GM12864 (cell line): Measurements from ENCODE around the gene DAPL1.
A peak's percentile ranks its signal among the peaks of the same experiment; 100 is the strongest.

Experiments
- DNase-seq: peaks from one replicate; pipeline ENCODE4 v3.0.0-alpha.2; 2011; ENCODE audit warnings: low read depth
- H3K4me3 ChIP-seq: 2 replicates; pipeline ENCODE4 v1.5.1; 2011; ENCODE audit warnings: mild to moderate bottlenecking, low read depth, low read length, control low read depth
- TF ChIP-seq, protein P1 (sequence below): IDR thresholded peaks from 2 replicates; pipeline ENCODE4 v1.5.1; 2011; ENCODE audit warnings: low read depth, mild to moderate bottlenecking, moderate library complexity, low read length, control low read depth, inconsistent platforms; ENCODE audit errors: missing control alignments

DAPL1 gene

DNA sequence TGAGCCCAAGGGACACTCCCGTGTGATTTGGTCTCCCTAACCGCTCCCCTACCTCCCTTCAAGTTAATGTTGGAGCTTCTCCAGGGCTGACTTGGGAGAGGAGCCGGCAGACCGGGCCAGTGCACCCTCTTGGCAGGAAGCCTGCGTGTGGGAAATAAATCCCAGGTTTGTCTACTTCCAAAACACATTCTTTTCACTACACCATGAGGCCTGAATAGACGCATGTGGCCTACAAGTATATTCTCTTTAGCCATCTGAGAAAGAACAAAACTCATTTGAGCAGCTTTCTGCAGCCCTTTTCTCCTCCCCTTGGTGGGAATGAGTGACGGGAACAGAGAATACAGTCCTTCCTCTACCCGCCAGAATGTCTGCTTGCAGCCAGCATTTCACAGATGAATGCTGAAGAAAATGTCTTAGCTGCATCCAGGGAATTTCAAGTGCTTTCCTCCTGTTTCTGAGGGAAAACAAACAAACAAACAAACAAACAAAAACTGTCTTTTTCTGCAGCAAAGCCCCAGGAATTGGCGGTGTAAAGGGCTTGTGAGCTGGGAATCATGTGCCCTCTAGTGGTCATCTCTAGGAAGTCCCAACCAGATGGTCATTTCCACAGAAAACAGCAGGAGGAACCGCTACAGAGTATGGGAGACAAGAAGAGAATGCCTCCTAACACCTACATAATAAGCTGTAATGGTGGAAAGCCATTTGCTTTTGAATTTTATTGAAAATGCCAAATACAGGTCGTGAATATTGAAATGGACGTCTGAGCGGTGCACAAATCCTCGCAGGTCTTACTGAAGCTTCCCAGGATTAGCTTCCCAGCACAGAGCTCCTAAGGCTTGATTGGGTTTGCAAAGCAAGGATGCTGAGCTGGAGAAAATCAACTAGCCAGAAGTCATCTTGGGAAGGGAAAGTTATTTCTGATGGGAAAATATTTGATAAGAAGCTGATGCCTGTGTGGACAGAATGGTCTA, 41.2 kb upstream of the DAPL1 start:
- TF ChIP-seq, protein P1, sequence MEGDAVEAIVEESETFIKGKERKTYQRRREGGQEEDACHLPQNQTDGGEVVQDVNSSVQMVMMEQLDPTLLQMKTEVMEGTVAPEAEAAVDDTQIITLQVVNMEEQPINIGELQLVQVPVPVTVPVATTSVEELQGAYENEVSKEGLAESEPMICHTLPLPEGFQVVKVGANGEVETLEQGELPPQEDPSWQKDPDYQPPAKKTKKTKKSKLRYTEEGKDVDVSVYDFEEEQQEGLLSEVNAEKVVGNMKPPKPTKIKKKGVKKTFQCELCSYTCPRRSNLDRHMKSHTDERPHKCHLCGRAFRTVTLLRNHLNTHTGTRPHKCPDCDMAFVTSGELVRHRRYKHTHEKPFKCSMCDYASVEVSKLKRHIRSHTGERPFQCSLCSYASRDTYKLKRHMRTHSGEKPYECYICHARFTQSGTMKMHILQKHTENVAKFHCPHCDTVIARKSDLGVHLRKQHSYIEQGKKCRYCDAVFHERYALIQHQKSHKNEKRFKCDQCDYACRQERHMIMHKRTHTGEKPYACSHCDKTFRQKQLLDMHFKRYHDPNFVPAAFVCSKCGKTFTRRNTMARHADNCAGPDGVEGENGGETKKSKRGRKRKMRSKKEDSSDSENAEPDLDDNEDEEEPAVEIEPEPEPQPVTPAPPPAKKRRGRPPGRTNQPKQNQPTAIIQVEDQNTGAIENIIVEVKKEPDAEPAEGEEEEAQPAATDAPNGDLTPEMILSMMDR = peak; percentile 91
- peak; percentile 22 for DNase-seq
- no peak overlapping the region for H3K4me3 ChIP-seq

DNA sequence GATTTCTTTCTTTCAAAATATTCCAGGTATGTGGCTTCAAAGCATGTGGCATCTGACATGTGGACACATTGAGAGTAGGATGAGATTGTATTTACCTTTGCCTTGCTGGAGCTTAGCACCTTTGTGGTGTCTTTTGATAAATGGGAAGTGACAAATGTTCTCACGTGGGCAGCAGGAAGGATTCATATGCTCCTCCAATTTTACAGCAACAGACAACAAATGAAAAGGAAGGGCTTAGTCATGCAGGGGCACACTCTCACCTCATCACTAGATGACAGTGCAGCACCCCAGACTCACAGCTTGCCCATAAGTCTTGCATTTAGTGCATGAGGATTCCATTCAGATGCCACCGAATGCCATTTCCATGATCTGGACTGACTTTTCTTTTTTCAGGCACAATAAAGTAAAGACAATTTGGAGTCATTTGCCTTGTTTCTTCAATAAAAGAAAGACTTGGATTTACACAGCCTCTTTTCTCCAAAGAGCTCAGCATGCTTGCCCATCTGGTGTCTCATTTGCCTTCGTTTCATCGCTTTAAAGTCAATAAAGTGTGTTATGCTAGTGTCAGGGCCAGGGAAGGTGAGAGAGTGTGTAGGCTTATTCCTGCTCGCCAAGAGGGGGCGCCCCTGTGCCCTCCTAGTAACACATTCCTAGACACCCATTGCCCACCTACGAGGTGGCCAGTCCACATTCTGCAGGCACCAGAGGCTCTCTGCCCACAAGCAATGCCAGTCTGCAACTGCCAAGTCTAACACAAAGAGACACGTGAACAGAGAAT, 39.6 kb upstream of the DAPL1 start:
- TF ChIP-seq, protein P1 = peak; percentile 46
- no peak overlapping the region for H3K4me3 ChIP-seq
- no peak for DNase-seq

DNA sequence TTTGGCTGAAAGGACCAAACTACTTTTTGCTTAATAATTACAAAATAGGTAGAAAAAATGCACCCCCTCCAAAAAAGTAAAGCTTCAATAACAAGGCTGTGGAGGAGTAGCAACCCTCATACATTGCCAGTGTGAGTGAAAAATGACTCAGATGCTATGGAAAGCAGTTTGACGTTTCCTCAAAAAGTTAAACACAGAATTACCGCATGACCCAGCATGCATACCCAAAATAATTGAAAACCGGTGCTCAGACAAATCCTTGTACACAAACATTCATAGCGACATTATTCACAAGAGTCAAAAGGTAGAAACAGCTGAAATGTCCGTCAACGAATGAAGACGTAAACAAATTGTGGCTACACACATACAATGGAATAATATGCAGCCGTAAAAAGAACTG, 38.8 kb upstream of the DAPL1 start:
- DNase-seq = no peak
- H3K4me3 ChIP-seq = no peak overlapping the region
- TF ChIP-seq, protein P1 = no peak

DNA sequence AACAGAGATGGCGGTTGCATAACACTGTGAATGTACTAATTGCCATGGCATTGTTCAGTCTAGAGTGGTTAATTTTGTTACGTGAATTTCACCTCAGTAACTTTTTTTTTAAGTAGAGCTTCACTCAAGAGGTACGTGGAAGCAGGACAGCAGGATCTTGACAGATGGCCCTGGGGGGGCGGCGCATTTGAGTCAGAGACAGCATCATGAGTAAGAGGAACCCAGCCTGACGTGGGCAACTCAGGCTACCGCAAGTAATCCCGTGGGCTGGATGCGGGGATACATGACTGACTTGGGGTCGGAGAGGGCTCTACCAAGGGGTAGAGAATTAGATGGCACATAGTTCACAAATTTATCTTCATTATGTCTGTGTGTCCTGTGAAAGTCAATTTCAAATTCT, 38.1 kb upstream of the DAPL1 start:
- TF ChIP-seq, protein P1 = no peak
- H3K4me3 ChIP-seq = no peak overlapping the region
- DNase-seq = no peak

DNA sequence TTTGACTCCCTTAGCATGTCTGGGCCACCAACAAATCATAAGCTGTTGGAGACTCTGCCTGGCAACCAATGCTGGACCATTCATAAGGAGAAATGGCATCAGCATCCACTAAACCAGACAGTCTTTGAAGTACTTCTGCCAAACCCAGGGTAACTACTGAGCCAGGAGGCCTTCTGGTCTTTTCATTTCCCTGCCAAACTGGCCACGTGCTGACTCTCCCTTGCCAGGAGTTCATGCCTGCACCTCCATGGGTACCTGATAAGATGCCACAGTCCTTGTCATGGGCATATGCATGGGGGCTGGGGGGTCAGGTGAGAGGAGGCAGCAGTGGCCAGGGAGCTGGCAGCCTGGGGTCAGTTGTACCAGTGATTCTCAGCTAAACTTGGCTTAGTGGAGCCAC, 34.2 kb upstream of the DAPL1 start:
- DNase-seq = no peak
- TF ChIP-seq, protein P1 = no peak
- no peak overlapping the region for H3K4me3 ChIP-seq

DNA sequence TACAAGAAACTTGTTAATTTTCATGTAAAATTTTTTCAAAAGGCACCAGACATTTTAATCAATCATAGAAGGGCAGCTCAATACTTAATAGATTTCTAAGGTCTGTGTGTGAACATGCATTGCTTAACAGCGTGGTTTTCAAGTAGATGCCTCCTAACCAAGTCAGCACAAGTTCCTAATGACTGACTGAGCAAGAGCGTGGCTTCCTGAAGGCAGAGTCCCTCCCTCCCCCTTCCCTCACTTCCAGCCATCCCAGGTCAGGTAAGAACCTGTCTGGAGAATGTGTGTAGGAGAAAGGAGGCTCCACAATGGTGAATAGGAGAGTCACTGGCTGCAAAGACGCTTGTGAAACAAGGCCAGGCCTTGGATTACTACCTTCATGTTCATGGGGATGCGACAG, 33.5 kb upstream of the DAPL1 start:
- TF ChIP-seq, protein P1 = no peak
- no peak overlapping the region for H3K4me3 ChIP-seq
- DNase-seq = no peak
